ENCODE measurements around the gene RSPO4.
"Not testable (repeated sequence)": the region's sequence is repeated elsewhere in the genome, so short reads cannot be mapped to it uniquely, and the experiment has no call there.

Gene RSPO4

GRCh38 chr20:1003920-1004697, 2.0 kb upstream of the RSPO4 start:
- DNase-seq = no peak

- no peak for DNase-seq
Measured at GRCh38 chr20:1002682-1003561, 811 bp upstream of the RSPO4 start.

GRCh38 chr20:1001116-1001515, 995 bp downstream of the RSPO4 start:
- DNase-seq = no peak

GRCh38 chr20:998231-998830, 3.8 kb downstream of the RSPO4 start:
- DNase-seq = no peak

- DNase-seq = no peak
Measured at GRCh38 chr20:997486-997885, 4.6 kb downstream of the RSPO4 start.

GRCh38 chr20:997016-997415, 5.1 kb downstream of the RSPO4 start:
- no peak for DNase-seq

GRCh38 chr20:995170-995569, 6.9 kb downstream of the RSPO4 start:
- peak; percentile 32 for DNase-seq

GRCh38 chr20:992801-993535, 9.1 kb downstream of the RSPO4 start:
- DNase-seq = no peak

- no peak for DNase-seq
Measured at GRCh38 chr20:991850-992249, 10.3 kb downstream of the RSPO4 start.

- no peak for DNase-seq
Measured at GRCh38 chr20:990293-990959, 11.7 kb downstream of the RSPO4 start.

GRCh38 chr20:988272-988671, 13.8 kb downstream of the RSPO4 start:
- no peak for DNase-seq

GRCh38 chr20:987677-988076, 14.4 kb downstream of the RSPO4 start:
- no peak for DNase-seq

- DNase-seq = peak; percentile 35
Measured at GRCh38 chr20:986733-987355, 15.3 kb downstream of the RSPO4 start.

- DNase-seq = not testable (repeated sequence)
Measured at GRCh38 chr20:984994-985393, 17.1 kb downstream of the RSPO4 start.

GRCh38 chr20:982754-983153, 19.4 kb downstream of the RSPO4 start:
- DNase-seq = no peak

- no peak for DNase-seq
Measured at GRCh38 chr20:977021-977420, 25.1 kb downstream of the RSPO4 start.

- DNase-seq = no peak
Measured at GRCh38 chr20:976033-976432, 26.1 kb downstream of the RSPO4 start.

GRCh38 chr20:973785-974194, 28.3 kb downstream of the RSPO4 start:
- DNase-seq = peak; percentile 90

- no peak for DNase-seq
Measured at GRCh38 chr20:972256-972655, 29.9 kb downstream of the RSPO4 start.

GRCh38 chr20:971346-971745, 30.8 kb downstream of the RSPO4 start:
- peak; percentile 13 for DNase-seq

- DNase-seq = no peak
Measured at GRCh38 chr20:969868-970267, 32.2 kb downstream of the RSPO4 start.

Data from OCI-M1 (cell line).